Epithelial cell of esophagus (primary cell): ENCODE data around the gene INSM1.
A peak's percentile ranks its signal among the peaks of the same experiment; 100 is the strongest.

ENCODE experiments used
- DNase-seq: peaks from one replicate; pipeline ENCODE4 v3.0.0; 2010; ENCODE audit warnings: low read depth
- H3K4me3 ChIP-seq: 2 replicates; pipeline ENCODE4 v1.5.1; 2011; ENCODE audit warnings: mild to moderate bottlenecking, low read length, control low read depth
- CTCF ChIP-seq: IDR thresholded peaks from 2 replicates; pipeline ENCODE4 v1.5.1; 2011; ENCODE audit warnings: low read depth, mild to moderate bottlenecking, low read length, control low read depth, inconsistent platforms; ENCODE audit not compliant: insufficient read depth; ENCODE audit errors: missing control alignments

The INSM1 gene

GRCh38 chr20:20360464-20360863, 7.4 kb upstream of the INSM1 start:
- TF ChIP-seq CTCF: peak; percentile 92
- no peak overlapping the region for H3K4me3 ChIP-seq
- peak; percentile 71 for DNase-seq

- DNase-seq: no peak
- H3K4me3 ChIP-seq: no peak overlapping the region
- no peak for TF ChIP-seq CTCF
These were observed 5.0 kb upstream of the INSM1 start for GRCh38 chr20:20362774-20363433.

DNA sequence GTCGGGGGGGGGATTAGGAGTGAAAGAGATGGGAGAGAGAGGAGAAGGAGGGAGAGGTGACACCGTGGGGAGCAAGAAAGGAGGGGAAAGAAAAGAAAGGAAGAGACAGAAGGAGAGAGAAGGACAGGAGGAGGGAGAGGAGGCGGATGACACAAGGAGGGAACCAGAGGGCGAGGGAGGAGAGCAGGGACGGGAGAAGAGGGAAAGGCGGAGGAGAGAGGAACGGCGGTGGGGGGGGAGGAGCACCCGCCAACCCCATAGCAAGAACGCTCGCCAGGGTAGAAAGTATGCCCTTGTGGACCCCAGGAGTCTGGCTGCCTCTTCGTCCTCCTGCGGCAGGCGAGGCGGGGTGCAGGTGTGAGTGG, 4.5 kb upstream of the INSM1 start:
- no peak overlapping the region for H3K4me3 ChIP-seq

DNA sequence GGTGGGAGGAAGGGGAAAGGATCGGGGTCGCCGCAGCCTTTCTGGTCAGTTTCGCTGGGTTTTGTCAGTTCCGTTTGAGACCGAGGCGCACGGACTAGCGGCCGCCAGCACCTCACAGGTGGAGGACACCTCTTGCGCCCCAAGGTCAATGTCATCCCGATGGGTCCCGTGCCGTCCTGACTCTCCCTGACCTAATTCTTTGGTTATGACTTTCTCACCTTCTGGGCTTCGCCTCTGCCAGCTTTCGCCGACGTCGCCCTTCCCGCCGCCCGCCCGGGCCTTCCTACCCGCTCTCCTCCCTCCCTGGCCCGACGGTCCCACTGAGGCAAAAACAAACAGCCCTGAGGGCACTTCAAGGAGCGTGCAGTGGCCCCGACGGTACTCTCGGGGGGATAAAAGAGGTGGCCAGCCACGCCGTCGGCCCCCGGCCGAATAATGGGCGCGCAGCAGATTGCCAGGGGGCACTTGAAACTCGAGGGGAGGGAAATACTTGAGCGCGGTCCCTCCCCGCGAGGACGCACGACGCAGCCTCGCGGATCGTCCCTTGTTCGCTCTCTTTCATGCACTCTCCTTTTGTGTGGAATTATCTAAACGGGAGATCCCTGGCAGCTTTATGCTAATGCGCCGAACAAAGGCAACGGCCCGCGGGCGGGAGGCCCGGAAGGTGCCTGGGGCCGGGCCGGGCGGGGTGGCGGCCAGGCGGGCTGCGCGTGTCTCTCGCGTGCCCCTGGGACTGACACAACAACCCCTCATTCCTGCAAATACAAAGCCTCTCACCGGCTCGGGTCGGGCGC, 3.9 kb upstream of the INSM1 start:
- no peak overlapping the region for H3K4me3 ChIP-seq
- no peak for TF ChIP-seq CTCF
- no peak for DNase-seq

More for the DNA sequence above, 4.5 kb upstream of the INSM1 start:
- no peak for DNase-seq
- TF ChIP-seq CTCF: no peak

GRCh38 chr20:20364593-20365479, 3.1 kb upstream of the INSM1 start:
- DNase-seq: no peak
- H3K4me3 ChIP-seq: no peak overlapping the region
- no peak for TF ChIP-seq CTCF

GRCh38 chr20:20365480-20366161, 2.3 kb upstream of the INSM1 start:
- DNase-seq: no peak
- TF ChIP-seq CTCF: no peak
- H3K4me3 ChIP-seq: no peak overlapping the region
